Glutamatergic neuron (in vitro differentiated cells): Measurements from ENCODE around the gene GRPEL2. TPM values are rescaled to one million over a fixed set of nuclear protein-coding genes. Genes with fewer than 3 reads are reported as not detected.

Source experiments
- DNase-seq: peaks from one replicate; pipeline ENCODE4 v3.0.0; 2022
- H3K27ac Mint-ChIP-seq: one replicate; pipeline ENCODE4 v1.8.0; 2020; ENCODE audit warnings: mild to moderate bottlenecking, mixed read lengths, inconsistent platforms; ENCODE audit not compliant: unreplicated experiment
- H3K27me3 Mint-ChIP-seq: one replicate; pipeline ENCODE4 v1.8.0; 2020; ENCODE audit warnings: mild to moderate bottlenecking, moderate library complexity, mixed read lengths, inconsistent platforms; ENCODE audit not compliant: unreplicated experiment
- H3K36me3 Mint-ChIP-seq: one replicate; pipeline ENCODE4 v1.8.0; 2020; ENCODE audit warnings: mild to moderate bottlenecking, mixed read lengths, inconsistent platforms; ENCODE audit not compliant: unreplicated experiment
- H3K4me1 Mint-ChIP-seq: one replicate; pipeline ENCODE4 v1.8.0; 2020; ENCODE audit warnings: mild to moderate bottlenecking, low read depth, mixed read lengths, inconsistent platforms; ENCODE audit not compliant: unreplicated experiment
- H3K4me3 Mint-ChIP-seq: one replicate; pipeline ENCODE4 v1.8.0; 2020; ENCODE audit warnings: mild to moderate bottlenecking, mixed read lengths, inconsistent platforms; ENCODE audit not compliant: unreplicated experiment
- H3K9me3 Mint-ChIP-seq: one replicate; pipeline ENCODE4 v1.8.0; 2020; ENCODE audit warnings: mild to moderate bottlenecking, moderate library complexity, mixed read lengths, inconsistent platforms; ENCODE audit not compliant: unreplicated experiment
- CTCF ChIP-seq: fragments of 200-600 bp; sonication (generic); IDR thresholded peaks from one replicate; pipeline ENCODE4 v1.5.0; 2021; ENCODE audit not compliant: partially characterized antibody, unreplicated experiment
- total RNA-seq: library from RNA; stranded (reverse); fragmentation: NEBNext Ultra II Directional; extraction: Animal tissue kit (Norgen Biotek cat#: 25700); gene quantifications from one replicate; pipeline ENCODE4 v1.2.1, GENCODE V29; 2021; ENCODE audit not compliant: unreplicated experiment

GRPEL2 gene
- total RNA-seq, 1 donor from 2014 or later, result 34.7 TPM

- H3K4me1 Mint-ChIP-seq, result peaks cover 2% of the 10 kb centered on the region
- no peak overlapping the region for H3K27ac Mint-ChIP-seq
- peaks cover 6% of the 10 kb centered on the region for H3K27me3 Mint-ChIP-seq
- H3K9me3 Mint-ChIP-seq, result peaks cover 1% of the 10 kb centered on the region
- H3K36me3 Mint-ChIP-seq, result peaks cover 4% of the 10 kb centered on the region
- DNase-seq, result peak; percentile 94
- no peak overlapping the region for H3K4me3 Mint-ChIP-seq
- peak; percentile 90 for TF ChIP-seq CTCF
Observed at GRCh38 chr5:149381986-149382338, 36.7 kb downstream of the GRPEL2 start.

GRCh38 chr5:149382517-149383220 is 37.4 kb downstream of the GRPEL2 start:
- H3K27me3 Mint-ChIP-seq, result peaks cover 6% of the 10 kb centered on the region
- no peak overlapping the region for H3K4me3 Mint-ChIP-seq
- no peaks in the 10 kb centered on the region for H3K36me3 Mint-ChIP-seq
- H3K4me1 Mint-ChIP-seq, result peaks cover 2% of the 10 kb centered on the region
- TF ChIP-seq CTCF, result no peak
- DNase-seq, result no peak
- H3K9me3 Mint-ChIP-seq, result peaks cover 1% of the 10 kb centered on the region
- no peak overlapping the region for H3K27ac Mint-ChIP-seq

GRCh38 chr5:149383399-149383798 is 38.1 kb downstream of the GRPEL2 start:
- H3K36me3 Mint-ChIP-seq, result peaks cover 2% of the 10 kb centered on the region

GRCh38 chr5:149386166-149386565 is 40.9 kb downstream of the GRPEL2 start:
- no peak overlapping the region for H3K27ac Mint-ChIP-seq

More at GRCh38 chr5:149383399-149383798, 38.1 kb downstream of the GRPEL2 start:
- Mint-ChIP-seq H3K4me1 (peaks cover 2% of the 10 kb centered on the region), H3K9me3 (peaks cover 4% of the 10 kb centered on the region), H3K27me3 (peaks cover 6% of the 10 kb centered on the region), H3K27ac (no peak overlapping the region), H3K4me3 (no peak overlapping the region)
- DNase-seq, result no peak
- TF ChIP-seq CTCF, result no peak

More at GRCh38 chr5:149386166-149386565, 40.9 kb downstream of the GRPEL2 start:
- Mint-ChIP-seq H3K27me3 (peaks cover 4% of the 10 kb centered on the region), H3K4me3 (no peak overlapping the region), H3K9me3 (peaks cover 6% of the 10 kb centered on the region), H3K36me3 (peaks cover 4% of the 10 kb centered on the region), H3K4me1 (peaks cover 7% of the 10 kb centered on the region)
- DNase-seq, result no peak
- TF ChIP-seq CTCF, result no peak
